Activated T-helper 1 cell treated with Interleukin-2 at 50 U/mL for 16 hours (primary cell): ENCODE data around the gene THRB.

ENCODE experiments used
- DNase-seq: peaks from one replicate; pipeline ENCODE4 v3.0.0-alpha.2; 2020; ENCODE audit warnings: low read depth

Gene THRB

DNA sequence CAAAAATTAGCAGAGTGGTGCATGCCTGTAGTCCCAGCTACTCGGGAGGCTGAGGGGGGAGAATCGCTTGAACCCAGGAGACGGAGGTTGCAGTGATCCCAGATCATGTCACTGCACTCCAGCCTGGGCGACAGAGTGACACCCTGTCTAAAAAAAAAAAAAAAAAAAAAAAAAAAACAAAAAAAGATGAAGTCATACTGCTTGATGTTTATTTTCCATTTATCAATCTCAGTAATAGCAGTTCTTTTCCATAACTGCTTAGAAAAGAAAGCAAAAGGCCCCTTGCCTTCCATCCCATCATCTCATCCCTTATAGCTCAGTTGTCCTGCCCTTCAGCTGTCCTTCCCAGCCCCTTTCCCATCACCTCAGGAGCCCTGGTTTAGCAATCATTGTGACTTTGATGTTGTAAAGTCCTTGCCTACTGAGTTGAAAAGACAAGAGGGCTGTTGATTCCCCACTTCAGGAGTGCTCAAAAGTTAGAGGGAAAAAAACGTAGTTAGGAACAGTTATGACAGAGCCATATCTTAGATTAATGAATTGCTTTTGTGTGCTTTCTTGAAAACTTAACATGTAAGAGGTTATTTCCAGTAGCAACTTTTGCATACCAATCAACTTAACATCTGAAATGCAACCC, 18.0 kb upstream of the THRB start:
- DNase-seq, result no peak

DNA sequence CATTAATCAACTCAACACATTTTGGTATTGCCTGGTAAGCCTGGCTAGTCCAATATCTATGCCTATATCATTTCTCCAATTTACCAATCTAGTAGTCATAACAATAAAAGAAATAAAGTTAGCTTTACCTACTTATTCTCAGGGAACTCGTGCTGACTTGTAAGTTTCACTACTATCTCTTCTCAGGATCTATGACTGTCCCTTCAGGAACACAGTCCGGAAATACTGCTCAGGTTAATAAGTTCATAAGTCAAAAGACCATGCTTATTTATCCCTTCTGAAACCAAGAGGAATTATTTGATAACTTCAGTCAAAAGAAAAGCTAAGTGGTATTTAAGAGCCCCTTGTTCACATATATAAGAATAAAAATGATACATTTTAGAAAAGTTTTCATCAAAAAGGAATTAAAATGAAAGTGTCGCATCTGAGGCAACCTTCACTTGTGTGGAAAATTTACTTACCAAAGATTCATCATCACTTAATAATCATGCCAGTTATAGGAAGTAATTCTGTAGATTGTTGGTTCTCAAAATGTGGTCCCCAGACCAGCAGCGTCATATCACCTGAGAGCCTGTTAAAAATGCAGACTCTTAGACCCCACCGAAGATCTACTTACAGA, 15.5 kb upstream of the THRB start:
- DNase-seq, result no peak

DNA sequence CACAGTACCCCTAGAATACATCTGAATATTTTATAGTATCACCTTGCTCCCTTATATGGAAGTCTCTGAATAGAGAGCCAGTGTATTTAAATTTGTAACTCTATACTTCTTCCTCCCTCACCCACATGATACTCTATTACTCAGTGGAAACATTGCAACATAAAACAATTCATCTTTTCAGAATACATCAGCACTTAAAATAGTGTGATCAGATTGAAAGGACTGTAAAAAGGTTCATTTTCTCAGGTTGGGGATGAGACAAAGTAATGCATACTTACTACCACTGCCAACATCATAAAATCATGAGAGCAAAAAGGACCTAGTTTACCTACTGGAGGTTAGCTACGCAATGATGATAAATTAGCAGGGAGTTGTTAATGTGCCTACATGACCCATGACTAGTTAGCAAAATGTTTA, 13.8 kb upstream of the THRB start:
- no peak for DNase-seq

DNA sequence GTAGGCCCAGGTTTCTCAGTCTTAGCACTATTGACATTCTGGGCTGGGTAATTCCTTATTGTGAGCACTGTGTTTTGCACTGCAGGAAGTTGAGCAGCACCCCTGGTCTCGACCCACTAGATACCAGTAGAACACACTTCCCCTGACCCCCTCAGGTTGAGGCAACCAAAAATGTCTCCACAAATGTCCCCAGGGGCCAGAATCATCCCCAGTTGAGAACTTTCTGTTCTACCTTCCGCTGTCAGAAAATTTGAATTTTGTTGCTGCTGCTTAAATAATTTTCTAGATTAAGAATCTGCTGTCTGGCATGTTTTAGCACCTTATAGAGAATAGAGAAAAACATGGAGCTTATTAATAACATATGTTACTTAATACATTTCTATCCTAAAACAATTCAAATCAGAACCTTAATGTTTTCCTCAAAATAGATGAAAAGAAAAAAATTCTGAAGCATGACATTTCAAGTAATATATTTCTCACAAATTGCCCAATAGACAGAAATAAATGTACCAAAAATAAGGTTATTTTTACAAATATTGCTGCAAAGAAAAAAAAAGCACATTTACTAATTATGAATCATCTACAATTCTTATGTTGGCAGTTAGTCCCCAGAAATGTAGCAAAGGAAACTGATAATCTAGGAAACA, 13.2 kb upstream of the THRB start:
- DNase-seq, result no peak

DNA sequence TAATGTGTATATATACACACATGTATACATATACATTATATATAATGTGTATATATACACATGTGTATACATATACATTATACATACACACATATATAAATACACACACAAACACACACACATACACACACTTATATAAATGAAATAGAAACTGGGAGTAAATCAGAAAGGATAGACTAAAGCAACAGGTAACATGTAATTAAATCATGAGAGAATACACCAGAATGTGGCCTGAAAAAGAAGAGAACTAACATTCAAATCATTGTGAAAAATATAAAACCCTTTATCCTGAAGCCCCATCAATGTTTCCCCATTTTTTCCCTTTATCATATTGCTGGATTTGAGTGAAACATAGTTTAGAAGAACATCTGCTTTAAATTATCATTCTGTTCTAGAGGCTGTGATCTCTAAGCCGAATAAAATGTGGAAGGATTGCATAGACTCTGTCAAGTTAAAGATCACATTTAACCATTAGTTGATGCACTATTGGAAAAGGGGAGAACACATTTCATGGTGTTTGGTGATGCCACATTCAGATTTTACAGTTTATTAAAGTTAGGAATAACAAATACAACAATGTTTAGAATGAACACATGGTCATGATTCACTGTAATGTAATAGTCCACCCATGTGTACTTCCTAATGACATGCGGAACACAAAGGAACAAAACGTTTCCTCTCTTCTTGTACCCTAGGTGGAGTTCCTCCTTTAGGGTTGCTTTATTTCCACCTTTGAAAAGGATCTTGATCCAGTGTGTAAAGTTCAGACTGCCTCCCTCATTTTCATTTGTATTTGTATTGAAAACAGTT, 12.5 kb upstream of the THRB start:
- no peak for DNase-seq

DNA sequence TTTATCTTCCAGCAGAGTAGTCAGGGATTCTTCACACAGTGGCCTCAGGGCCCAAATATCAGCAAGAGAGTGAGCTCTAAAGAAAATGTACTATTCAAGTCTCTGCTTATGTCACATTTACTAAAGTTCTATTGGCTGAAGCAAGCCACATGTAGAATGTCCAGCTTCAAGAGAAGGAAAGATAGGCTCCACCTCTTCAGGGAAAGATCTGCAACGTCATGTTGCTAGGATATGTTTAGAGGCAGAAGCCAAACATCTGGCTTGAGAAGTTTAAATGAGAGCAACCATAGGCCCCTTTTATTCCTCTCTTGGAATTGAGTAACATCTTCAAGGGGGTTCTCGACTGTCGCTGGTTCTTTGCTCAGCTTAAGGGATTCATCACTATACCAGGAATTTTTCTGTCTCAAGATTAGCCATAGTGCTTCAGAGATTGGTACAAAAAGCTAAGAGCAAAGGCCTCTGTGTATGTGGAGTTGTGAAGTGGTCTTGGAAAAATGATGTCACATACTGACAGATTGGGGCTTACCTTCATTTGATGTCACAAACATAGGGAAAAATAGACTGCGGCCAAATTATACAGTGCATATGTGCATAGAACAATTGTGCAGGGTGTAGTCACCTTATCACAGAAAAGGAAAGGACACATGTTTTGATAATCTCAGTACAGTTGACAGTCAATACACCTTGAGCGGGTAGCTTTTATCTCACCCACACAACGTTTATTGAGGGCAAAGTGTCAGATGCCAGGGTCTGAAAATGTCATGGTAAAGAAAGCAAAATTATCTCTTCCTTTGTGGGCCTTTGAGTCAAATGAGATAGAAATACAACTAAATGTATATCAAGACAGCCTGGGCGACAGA, 11.3 kb upstream of the THRB start:
- DNase-seq, result no peak

DNA sequence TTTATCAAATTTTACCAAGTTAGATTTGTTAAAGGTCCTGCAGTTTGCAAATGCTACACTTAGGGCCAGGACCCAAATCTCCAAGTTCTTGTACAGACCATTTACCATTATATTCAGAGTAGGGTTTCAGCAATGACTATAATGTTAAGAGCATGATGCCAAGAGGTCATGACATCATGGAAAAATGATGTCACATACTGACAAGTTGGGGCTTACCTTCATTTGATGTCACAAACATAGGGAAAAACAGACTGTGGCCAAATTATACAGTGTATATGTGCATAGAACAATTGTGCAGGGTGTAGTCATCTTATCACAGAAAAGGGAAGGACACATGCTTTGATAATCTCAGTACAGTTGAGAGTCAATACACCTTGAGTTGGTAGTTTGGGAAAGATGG, 10.1 kb upstream of the THRB start:
- no peak for DNase-seq

DNA sequence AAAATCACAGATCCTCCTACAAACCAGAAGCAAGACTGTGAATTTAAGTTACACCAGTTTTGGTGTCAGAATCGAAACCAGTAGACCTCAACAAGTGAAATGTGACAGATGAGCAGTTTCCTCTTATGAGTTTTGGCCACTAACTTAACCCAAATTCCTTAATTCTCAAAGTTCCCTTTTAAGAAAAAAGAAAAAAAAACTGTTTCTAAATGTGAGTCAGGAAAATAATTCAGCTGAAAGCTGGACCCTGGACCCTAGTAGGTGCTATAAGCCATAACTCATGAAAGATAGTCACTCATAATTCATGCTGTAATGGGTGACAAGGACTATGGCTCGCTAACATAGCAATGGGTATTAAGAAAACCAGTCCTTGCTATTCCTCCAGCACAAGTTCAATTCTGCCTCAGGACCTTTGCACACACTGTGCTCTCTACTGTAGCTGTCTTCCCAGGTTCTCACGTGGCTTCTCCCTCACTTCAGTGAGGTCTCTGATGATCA, 9.0 kb upstream of the THRB start:
- no peak for DNase-seq

DNA sequence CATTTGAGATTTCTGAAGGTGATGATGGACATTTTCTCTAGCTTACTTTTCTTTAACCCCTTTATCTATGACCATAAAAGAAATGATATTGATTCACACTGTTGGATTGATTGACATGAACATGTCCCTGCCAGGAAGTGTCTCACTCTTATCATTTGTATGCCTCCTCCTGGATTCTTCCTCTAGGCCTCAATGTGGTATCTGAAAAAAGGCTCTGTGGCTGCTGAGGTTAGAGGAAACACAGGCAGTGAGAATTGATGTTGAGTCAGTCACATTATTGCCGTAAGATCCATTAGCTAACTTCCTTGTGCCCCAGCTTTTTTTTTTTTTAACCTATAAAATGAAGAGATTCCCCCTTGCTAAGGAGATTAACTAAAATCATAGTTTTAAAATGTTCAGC, 8.0 kb upstream of the THRB start:
- no peak for DNase-seq

DNA sequence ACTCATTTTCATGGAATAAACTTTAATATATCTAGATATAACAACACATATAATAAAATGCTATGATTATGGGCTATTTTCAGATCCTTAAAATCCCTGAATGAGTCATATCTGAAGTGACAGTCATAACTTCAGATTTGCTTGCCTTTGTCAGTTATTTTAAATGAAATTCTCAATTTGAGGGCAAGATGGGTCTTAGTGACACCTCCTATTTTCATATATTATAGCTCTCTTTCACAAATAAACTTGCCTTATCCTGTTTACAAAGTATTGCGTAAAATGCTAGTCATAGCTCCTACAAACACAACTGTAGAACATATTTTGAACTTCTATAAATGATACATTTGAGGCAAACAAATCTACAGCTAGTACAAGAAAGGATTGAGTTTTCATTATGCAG, 6.2 kb upstream of the THRB start:
- DNase-seq, result no peak

DNA sequence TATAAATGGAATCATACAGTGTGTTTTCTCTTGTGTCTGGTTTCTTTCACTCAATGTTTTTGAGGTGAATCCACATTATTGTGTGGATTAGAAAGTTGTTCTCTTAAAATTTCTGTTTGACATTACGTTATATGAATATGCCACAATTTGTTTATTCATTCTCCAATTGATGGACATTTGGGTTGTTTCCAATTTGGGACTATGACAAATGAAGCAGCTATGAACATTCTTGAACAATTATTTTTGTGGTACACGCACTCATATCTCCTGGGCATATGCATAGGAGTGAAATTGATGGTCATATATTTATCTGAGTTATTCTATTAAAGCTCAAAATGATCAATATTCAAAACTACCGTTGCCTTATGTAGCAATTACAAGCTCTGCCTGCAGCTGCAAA, 5.3 kb upstream of the THRB start:
- DNase-seq, result no peak

DNA sequence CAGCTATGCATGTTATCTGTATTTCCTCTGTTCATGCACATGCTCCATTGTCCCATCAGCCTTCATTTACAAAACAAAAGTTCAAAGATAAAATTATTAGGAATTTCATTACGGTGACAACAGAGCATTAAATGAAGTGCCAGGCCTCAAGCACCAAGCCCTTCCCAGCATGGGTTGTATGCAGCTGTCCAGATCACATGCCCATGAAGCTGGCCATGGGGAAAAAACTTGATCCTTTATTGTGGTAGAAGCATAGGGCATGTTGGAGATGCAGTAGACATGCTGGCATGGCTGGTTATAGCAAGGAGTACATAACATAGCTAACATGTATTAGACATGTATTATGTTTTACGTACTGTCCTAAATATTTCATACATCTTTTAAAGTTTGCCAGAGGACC, 4.1 kb upstream of the THRB start:
- DNase-seq, result no peak

DNA sequence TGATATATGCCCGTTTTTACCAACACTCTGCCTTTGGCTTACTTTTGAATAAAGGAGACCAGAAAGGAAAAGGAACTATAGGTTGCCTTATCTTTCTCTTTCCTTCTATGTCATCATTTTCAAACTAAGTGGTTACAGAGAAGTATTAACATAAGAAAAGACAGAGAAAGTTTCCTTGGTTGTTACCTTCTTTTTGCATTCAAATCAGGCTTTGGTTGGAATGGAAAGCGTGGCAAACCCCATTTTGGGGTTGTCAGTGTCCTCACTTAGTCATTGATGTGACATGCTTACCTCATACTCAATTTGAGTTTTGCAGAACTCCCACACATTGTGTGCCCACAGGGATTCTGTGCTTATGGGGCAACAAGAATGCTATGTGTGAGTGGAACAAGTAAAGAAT, 3.7 kb upstream of the THRB start:
- DNase-seq, result no peak

DNA sequence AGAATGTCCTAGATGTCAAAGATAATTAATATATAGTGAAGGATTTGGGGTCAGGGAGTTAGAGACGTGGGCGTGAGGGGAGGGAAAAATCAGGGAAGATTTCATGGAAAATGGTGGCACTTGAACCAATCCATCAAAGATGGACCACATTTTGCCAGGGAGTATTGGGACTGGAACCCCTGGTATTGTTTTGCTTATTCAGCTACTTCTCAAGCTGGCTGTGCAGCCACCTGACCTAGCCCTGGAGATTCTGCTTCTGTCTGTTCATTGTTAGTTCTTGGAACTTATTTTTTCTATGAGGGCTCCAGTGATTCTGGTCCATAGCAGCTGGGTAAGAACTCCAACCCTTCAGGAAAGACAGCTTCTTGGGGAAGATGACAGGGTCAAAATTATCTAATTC, 3.3 kb upstream of the THRB start:
- no peak for DNase-seq

DNA sequence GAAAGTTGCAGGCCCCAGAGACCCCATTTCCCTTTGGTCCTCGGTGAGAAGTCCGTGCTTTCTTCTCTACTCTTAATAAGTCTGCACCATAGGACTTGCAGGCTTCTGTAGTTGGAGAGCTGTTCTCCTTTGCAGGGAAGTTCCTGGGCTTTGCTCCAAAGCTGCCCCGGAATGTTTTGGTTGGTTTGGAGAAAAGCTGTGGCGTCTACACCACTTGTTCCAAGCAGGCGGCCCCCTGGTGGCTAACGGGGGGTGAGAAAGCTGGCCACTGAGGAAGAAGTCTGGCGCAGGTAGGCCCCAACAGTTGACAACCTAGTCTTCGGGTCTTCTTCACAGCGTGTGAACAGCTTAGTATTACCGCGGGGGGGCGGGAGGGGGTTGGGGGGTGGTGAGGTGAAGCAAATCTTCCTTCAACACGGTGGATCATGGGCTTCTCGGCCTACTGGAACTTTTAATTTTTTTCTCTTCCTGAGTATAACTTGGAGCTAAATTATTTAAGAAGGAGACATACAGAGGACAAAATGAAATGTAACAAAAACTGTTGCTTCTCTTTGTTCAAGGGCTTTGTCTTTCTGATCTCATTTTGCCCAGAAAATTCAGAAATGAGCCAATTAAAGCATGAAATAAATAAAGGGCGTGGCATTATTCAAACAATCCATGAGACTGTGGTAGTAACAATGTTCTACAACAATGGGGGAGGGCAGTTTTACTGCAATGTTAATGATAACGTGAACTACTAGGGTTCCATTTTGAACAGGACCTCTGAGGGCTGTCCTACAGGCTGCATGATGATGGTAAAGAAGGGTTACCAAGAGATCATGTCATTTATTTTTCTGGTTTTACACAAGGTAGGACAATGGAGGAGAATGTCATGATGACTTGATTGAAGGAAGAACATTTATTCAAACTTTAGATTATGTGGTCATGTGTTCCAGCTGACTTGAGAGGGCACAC, 2.2 kb upstream of the THRB start:
- DNase-seq, result no peak

DNA sequence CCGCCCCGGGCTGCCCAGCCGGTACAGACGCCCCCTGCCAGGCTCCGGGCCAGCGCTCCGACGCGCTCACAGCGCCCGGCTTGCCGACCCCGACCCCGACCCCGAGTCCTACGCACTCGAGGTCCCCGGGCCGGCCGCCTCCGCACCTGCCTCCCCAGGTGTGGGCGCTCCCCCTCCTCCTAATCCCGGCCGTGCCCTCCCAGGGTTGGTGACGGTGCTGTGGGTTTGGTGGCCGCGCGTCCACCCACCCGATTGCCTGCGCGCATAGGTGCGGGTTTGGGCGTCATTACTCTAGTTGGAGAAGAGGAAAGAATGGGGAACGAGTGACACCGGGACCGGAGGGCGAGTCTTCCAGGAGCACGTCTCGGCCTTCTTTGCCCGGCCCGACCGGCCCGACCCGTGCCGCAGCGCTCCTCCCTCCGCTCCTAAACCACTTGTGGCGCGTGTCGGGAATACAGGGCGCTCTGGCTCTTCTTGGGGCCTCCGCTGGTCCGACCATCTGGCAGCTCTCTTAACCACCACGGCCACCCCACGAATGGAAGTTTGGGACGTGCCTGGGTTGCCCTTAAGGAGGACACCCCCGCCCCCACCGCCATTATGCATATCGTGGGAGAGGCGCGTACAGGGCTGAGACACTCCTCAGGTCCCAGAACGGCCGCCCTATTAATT, 810 bp upstream of the THRB start:
- DNase-seq, result no peak

DNA sequence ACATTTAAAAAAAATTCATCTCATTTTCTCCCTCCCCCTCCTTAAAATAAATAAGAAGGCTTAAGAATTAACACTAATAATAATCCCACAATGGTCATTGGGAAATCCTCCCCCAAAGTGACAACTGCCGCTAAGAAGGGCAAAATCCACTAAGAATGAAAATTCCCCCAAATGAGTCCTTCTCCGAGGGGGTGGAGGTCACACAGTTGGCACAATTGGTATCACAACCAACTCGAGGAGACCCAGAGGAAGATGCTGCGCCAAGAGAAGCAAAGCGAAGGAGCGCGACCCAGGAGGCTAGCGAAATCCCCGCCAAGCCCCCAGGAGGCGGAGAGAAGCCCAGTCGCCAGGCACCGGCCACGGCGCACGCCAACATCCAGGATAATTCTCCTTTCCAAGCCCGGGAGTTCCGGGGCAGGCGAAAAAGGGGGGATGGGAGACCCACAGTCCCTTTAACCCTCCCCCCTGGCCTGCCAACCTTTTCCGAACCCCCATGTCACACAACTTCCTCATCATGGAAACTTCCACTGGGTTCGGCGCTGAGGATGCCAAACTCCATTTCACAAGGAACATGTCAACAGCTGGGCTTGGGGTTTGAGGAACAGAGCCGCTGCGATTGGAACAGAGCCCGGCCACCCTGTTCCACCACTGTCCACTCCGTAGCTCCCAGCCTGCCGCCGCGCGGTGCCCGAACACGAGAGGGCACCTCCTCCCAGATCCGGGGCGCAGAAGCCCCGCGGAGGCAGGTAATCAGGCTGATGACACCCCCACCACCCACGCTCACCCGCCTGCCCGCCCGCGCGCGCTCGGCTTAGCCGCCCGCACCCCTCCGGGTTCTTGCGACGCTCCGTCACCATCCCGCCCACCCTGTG, 668 bp downstream of the THRB start:
- DNase-seq, result no peak

DNA sequence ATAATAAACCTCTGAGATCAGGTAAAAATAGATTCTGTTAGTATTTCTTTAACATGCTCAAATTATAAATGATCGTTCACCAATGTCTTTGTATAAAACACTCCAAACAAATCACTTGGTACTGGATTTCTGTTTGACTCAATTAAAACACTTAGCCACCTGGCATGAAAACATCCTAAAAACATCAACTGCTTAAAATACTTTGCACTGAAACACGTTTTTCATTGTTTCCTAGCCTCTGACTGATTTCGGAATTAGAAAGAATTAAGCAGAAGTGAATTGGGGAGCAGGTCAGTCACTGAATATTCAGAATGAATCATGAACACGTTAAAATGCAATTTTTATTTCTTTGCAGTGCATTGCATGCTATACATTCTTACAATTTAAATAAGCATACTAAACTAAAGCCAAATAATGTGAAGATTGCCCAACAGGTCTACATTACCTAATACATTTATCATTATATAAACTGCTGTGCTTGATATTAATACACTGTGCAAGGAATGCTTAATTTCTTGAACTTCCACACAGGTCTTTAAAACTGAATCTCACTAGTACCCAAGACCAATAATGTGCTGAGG, 1.6 kb downstream of the THRB start:
- DNase-seq, result no peak

DNA sequence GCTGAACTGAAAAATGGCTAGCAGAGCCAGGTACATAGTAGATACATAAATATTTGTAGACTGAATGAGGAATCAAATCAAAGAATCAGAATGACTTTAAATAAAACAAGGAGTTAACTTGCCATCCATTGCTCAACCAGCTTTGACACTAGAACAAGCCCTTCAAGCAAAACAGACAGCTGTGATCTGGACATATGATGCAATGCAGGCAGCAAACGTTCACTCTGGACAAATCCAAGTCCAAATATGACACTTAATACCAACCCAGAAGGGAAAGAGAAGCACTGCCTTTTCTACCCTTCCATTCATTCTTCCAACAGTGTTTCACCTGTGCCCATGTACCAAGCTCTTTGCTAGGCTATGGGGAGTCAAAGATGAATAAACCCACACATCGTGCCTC, 4.5 kb downstream of the THRB start:
- no peak for DNase-seq
